ENCODE data around the gene SPOCK1.

SPOCK1 gene

DNA sequence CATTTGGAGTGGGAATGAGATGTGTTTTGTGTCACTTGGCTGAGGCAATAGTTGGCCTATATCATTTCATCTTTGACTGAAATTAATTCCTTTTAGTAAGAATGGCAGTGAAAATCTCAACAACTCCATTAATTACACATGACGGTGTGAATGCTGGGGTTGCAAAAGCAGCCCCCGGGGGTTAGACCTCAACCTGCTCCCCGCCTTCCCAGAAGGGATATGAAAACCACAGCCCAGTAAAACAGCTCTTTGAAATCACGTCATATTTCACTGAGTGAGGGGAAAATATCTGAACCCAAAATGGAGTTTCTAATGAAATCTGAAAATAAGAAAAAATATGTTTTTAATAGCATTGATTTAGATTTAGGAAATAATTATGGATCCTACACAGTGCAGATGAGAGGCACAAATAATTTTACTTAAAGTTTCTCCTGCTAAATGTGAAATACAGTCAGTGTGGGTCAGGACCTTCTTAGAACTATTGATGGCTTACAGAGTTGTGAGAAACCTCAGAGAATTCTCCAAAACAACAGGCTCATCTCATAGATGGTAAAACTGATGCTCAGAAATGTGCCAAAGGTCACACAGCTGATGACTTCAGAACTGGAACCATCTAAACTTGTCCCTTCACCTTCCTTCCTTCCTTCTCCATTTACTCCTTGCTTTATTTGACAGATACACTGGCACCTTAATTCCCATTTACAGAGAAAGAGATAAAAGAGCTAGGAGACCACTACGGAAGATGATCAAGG lies 96.5 kb downstream of the SPOCK1 start:
- TF ChIP-seq, protein P1, sequence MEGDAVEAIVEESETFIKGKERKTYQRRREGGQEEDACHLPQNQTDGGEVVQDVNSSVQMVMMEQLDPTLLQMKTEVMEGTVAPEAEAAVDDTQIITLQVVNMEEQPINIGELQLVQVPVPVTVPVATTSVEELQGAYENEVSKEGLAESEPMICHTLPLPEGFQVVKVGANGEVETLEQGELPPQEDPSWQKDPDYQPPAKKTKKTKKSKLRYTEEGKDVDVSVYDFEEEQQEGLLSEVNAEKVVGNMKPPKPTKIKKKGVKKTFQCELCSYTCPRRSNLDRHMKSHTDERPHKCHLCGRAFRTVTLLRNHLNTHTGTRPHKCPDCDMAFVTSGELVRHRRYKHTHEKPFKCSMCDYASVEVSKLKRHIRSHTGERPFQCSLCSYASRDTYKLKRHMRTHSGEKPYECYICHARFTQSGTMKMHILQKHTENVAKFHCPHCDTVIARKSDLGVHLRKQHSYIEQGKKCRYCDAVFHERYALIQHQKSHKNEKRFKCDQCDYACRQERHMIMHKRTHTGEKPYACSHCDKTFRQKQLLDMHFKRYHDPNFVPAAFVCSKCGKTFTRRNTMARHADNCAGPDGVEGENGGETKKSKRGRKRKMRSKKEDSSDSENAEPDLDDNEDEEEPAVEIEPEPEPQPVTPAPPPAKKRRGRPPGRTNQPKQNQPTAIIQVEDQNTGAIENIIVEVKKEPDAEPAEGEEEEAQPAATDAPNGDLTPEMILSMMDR (IDR thresholded peaks at IDR 0.05): no peak

DNA sequence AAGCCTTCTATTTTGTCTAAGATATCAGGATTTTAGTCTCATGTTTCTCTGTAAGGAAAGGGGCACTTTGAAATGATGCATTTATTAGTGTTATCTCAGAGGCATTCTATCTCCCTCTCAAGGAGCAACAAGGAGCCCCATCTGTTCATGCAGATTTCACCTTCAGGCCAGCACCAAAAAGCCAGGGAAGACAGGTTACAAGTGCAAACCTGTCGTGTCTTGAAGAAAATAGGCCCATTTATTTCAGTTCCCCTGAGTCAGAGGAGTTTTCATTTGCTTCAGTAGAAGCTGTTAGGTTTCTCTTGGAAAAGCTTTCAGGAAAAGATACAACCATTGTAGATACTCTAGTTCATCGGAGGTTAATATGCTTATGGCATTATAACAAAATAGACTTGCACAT lies 97.2 kb downstream of the SPOCK1 start:
- TF ChIP-seq, protein P1 (IDR thresholded peaks at IDR 0.05): no peak

DNA sequence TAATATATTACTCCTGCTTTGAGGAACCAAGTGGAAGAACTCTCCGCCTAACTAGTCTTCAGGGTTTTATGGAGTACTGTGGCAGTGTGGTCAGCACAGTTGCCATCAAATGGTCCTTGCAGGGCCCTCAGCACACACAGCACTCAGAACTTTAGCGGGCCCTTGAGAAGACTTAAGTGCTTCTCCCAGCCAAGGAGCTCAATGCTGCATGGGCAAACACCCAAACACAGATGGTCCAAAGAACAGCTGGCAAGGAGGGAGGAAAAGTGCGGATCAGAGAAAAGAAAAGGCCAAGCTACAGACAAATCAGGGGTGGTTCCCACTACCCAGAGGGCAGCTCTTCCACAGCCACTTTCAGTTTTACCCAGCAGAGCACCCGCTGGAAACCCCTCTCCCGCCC lies 98.6 kb downstream of the SPOCK1 start:
- TF ChIP-seq, protein P1 (IDR thresholded peaks at IDR 0.05): no peak

DNA sequence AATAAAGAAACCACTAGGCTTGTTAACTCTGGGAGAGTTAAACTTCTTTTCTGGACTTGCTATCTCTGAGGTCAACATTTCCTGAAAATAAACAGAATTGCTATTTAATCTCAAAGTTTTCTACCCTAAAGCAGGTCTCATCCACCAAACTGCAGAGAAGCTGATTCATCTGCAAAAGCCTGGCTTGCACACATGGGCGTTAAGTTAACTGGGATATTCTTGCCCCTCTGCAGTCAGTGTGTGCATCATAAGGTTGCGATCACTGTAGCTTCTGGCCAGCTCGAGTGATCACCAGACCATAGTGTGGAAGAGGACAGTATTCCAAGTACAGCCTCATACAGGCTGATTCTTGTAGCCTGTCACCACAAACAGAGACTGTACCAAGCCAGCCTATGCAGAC lies 99.2 kb downstream of the SPOCK1 start:
- TF ChIP-seq, protein P1 (IDR thresholded peaks at IDR 0.05): no peak

DNA sequence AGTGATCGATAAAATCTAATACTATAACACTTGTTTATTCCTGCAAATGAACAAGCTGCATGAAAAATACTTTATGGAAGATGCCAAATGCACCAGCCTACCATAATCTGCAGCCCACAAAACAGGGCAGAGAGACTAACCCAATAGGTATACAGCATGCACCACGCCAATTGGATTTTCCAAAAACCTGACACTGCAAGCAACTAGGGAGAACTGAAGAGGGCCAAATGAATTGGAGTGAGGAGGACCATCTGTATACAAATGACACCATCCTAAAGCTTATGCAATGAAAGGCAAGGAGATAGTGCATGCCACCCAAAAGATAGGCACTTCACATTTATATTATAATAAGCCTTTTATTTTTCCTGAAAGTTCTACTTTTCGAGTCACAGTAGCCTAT lies 100.4 kb downstream of the SPOCK1 start:
- TF ChIP-seq, protein P1 (IDR thresholded peaks at IDR 0.05): no peak

DNA sequence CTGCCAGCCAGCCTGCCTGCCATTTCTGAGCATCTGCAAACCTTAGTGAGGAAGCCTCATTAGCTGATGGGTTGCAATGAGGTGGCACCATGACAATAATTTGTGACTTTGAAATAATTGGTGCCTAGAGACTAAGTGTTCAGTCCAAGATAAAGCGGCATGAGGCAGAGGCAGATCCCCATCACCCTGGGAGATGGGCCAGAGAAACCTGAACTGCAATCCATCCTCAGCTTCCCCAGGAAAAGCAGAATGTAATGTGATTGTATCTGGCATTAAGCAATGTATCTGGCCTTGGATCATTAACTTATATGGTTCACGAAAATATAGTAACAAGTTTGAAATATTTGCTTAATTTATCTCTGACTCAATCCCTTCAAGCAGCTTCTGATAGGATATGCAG lies 101.0 kb downstream of the SPOCK1 start:
- TF ChIP-seq, protein P1 (IDR thresholded peaks at IDR 0.05): no peak

DNA sequence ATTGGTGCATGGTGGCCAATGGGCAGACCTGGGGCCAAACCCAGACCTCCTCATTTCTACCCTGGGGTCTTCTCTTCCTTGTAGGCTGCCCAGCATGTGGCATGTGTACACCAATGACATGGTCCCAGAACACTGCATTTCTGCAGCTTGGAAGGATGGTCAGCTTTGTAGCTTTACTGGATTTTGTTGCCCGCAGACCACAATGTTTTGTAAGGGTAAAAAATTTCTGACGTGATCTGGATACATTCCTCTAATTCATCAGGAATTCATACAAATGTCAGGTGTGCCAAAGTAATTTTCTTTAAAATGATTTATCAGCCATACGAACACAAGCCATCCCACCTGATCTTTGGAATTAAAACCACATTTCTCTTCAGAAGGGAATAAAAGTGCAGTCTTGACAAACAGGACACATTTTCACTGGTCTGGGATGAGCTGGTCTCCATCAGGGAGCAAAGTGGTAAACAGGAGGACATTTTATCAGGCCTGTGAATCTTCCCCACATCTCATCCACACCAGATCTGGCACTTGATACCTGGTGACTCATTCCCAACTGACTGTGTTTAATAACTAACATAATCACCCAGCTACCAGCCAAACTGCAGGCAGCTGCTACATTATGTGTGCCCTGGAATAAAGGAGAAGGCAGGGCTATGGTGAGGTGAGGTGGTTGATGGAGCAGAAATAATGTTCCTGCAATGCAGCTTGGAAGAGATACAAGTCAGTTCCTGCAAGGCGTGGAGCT lies 103.9 kb downstream of the SPOCK1 start:
- TF ChIP-seq, protein P1 (IDR thresholded peaks at IDR 0.05): no peak
